ENCODE results near the gene ANO1. TPM values are rescaled to one million over a fixed set of nuclear protein-coding genes. Genes with fewer than 3 reads are reported as not detected.

The ANO1 gene
- total RNA-seq, 2 donors from 2014 or later: 10.2 to 29.4 TPM

DNA sequence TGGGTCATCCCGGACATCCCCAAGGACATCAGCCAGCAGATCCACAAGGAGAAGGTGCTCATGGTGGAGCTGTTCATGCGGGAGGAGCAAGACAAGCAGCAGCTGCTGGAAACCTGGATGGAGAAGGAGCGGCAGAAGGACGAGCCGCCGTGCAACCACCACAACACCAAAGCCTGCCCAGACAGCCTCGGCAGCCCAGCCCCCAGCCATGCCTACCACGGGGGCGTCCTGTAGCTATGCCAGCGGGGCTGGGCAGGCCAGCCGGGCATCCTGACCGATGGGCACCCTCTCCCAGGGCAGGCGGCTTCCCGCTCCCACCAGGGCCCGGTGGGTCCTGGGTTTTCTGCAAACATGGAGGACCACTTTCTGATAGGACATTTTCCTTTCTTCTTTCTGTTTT, 109.7 kb downstream of the ANO1 start:
- H3K27me3 ChIP-seq: no peaks in the 10 kb centered on the region
- H3K4me3 ChIP-seq: no peak overlapping the region
- H3K4me1 ChIP-seq: no peaks in the 10 kb centered on the region
- no peaks in the 10 kb centered on the region for H3K9me3 ChIP-seq
- TF ChIP-seq, protein P1, sequence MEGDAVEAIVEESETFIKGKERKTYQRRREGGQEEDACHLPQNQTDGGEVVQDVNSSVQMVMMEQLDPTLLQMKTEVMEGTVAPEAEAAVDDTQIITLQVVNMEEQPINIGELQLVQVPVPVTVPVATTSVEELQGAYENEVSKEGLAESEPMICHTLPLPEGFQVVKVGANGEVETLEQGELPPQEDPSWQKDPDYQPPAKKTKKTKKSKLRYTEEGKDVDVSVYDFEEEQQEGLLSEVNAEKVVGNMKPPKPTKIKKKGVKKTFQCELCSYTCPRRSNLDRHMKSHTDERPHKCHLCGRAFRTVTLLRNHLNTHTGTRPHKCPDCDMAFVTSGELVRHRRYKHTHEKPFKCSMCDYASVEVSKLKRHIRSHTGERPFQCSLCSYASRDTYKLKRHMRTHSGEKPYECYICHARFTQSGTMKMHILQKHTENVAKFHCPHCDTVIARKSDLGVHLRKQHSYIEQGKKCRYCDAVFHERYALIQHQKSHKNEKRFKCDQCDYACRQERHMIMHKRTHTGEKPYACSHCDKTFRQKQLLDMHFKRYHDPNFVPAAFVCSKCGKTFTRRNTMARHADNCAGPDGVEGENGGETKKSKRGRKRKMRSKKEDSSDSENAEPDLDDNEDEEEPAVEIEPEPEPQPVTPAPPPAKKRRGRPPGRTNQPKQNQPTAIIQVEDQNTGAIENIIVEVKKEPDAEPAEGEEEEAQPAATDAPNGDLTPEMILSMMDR (IDR thresholded peaks at IDR 0.05): no peak
- no peaks in the 10 kb centered on the region for H3K36me3 ChIP-seq
- no peak overlapping the region for H3K27ac ChIP-seq
- no peak for DNase-seq (ENCODE audit: low spot score)

DNA sequence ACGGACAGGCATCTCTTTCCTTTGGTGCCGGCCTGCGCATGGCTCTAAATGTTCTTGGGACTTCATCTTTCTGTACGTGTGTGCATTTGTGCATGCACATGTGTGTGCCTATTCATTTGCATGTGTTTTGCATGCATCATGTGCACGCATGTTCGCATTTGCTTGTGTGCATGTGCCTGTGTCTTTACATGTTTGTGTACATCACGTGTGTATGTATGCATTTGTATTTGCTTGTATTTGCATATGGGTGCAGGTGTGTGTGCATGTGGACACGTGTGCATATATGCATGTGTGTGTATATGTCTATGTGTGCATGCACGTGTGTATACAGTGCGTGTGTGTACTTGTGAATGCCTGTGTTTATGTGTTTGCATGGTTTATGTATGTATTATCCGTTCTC, 111.5 kb downstream of the ANO1 start:
- no peaks in the 10 kb centered on the region for H3K27me3 ChIP-seq
- TF ChIP-seq, protein P1 (IDR thresholded peaks at IDR 0.05): no peak
- H3K9me3 ChIP-seq: no peaks in the 10 kb centered on the region
- DNase-seq (ENCODE audit: low spot score): no peak
- no peaks in the 10 kb centered on the region for H3K36me3 ChIP-seq
- no peak overlapping the region for H3K27ac ChIP-seq
- no peaks in the 10 kb centered on the region for H3K4me1 ChIP-seq
- no peak overlapping the region for H3K4me3 ChIP-seq

DNA sequence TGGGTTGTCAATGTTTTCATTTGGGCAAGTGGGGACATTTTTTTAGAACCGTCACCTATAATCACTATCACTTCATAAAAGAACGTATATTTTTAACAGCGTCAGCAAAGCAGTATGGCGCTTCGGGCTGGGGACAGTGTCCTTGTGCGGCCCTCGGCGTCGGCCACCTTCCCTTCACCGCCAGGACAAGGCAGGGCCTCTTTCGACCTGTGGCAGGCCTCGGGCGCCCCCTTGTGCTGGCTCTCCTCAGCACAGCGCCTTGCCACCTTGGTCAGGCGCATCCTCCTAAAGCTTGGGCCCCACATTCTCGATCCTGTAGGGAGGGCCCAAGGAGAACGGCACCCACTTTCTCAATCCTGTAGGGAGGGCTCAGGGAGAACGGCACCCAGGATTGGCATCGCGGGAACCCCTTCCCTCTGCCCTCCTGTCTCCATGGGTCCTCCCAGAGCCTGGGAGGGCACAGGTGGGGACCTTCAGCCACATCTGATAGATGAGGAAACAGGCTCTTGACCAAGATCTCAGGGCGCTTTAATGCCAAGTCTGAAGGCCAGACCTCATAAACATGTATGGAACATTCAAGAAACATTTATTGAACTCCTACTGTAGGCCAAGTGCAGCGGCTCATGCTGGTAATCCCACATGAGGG, 113.5 kb downstream of the ANO1 start:
- Histone ChIP-seq H3K4me3 (no peak overlapping the region), H3K4me1 (no peaks in the 10 kb centered on the region), H3K27me3 (no peaks in the 10 kb centered on the region), H3K9me3 (no peaks in the 10 kb centered on the region), H3K27ac (no peak overlapping the region), H3K36me3 (no peaks in the 10 kb centered on the region)
- TF ChIP-seq, protein P1 (IDR thresholded peaks at IDR 0.05): peak; percentile 89 to 97
- DNase-seq (ENCODE audit: low spot score): peak; percentile 79

DNA sequence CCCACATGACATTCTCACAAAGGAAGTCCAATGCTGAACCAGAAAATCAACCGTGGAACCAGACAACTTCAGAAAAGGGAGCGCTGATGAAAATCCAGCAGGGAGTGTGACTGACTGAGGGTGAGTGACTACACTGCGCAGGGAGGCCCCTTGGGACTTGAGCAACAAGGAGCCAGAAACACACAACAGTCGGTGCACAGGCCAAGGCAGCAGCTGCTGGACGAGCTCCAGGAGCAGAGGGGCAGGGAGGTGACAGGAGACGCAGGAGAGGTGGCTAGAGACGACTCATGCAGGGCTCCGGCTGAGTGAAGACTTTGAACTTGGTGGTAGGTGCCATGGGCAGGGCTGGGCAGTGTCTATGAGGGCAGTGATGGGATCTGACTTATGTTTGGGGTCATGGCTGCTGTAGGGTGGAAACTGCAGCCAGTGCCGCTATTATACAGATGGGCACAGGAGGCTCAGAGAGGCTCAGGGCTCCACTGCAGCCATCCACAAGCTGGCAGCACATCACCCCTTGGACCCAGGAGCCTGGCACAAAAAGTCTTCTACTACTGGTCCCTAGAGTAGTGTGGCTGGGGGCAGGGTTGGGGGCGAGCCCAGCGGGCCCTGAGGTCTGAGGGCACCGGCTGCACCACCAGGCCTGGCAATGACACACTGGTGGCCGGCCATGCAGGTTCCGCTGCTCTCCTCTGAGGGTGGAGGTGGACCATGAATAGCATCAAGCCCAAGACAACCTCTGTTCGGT, 114.7 kb downstream of the ANO1 start:
- H3K4me1 ChIP-seq: no peaks in the 10 kb centered on the region
- H3K9me3 ChIP-seq: no peaks in the 10 kb centered on the region
- TF ChIP-seq, protein P1 (IDR thresholded peaks at IDR 0.05): no peak
- no peak for DNase-seq (ENCODE audit: low spot score)
- no peaks in the 10 kb centered on the region for H3K36me3 ChIP-seq
- no peaks in the 10 kb centered on the region for H3K27me3 ChIP-seq
- H3K4me3 ChIP-seq: no peak overlapping the region
- no peak overlapping the region for H3K27ac ChIP-seq

DNA sequence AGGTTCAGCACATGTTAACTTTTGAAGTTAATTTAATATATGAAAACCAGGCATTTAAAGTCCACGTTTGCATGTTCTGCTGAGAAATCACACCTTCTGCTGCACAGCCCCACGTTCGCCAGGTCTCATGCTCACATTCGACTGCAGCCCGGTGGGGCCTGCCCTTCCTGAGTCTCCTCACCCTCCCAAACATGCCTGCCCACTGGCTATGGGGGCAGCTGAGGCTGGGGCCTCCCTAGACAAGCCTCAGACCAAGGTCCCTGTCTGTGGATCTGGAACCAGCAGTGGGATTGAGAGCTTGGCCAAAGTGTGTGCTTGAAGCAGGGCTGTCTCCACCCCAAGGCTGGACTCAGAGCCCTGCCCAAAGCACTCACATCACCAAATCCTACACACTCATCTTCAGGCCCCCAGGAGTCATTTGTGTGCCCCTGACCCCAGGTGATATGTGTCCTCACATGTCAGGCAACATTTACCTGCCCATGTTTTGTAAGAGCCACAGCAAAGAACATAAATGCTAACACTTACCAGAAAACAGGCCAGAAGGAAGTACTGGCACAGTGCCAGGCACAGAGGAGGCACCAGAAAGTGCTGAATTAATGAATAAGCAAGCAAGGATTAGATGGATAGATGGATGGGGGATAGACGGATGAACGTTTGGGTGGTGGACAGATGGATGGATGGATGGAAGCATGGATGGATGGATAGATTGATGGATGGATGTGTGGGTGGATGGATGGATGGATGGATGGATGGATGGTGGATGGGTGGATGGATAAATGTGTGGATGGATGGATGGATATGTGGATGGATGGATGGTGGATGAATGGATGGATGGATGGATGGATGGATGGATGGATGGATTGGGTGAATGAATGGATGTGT, 115.5 kb downstream of the ANO1 start:
- DNase-seq (ENCODE audit: low spot score): no peak
- no peaks in the 10 kb centered on the region for H3K4me1 ChIP-seq
- TF ChIP-seq, protein P1 (IDR thresholded peaks at IDR 0.05): no peak
- H3K9me3 ChIP-seq: no peaks in the 10 kb centered on the region
- no peaks in the 10 kb centered on the region for H3K27me3 ChIP-seq
- no peaks in the 10 kb centered on the region for H3K36me3 ChIP-seq
- no peak overlapping the region for H3K27ac ChIP-seq
- no peak overlapping the region for H3K4me3 ChIP-seq

Measured in right atrium auricular region (tissue), 2 donors.